SU-DHL-6 (cell line): ENCODE data around the gene CACFD1.

Source experiments
- H2AFZ ChIP-seq: fragments of 200-600 bp; sonication (generic); 2 replicates; pipeline ENCODE4 v1.6.1; 2014; ENCODE audit warnings: low read depth, mild to moderate bottlenecking, moderate library complexity, mixed read lengths, antibody characterized with exemption, low read length; ENCODE audit not compliant: severe bottlenecking
- H3F3A ChIP-seq: fragments of 200-600 bp; shearing (Covaris generic); 2 replicates; pipeline ENCODE4 v1.6.0; 2016; ENCODE audit warnings: antibody characterized with exemption, mild to moderate bottlenecking; ENCODE audit not compliant: insufficient read depth
- H3K27ac ChIP-seq: fragments of 200-600 bp; sonication (generic); 2 replicates; pipeline ENCODE4 v1.5.1; 2016; ENCODE audit warnings: low read depth, mild to moderate bottlenecking, low read length, moderate library complexity, mixed read lengths
- H3K27me3 ChIP-seq: fragments of 200-600 bp; sonication (generic), shearing (Covaris generic); 2 replicates; pipeline ENCODE4 v1.6.0; 2014; ENCODE audit warnings: mild to moderate bottlenecking, low read length
- H3K36me3 ChIP-seq: fragments of 200-600 bp; sonication (generic); 2 replicates; pipeline ENCODE4 v1.6.1; 2014; ENCODE audit warnings: mild to moderate bottlenecking, low read length, mixed read lengths
- H3K4me2 ChIP-seq: fragments of 300-600, 200-600 bp; shearing (Covaris generic), sonication (generic); 2 replicates; pipeline ENCODE4 v1.6.0; 2014; ENCODE audit warnings: low read length, low read depth, mild to moderate bottlenecking; ENCODE audit not compliant: poor library complexity, severe bottlenecking
- H3K4me3 ChIP-seq: fragments of 200-600 bp; sonication (generic); 2 replicates; pipeline ENCODE4 v1.5.1; 2014; ENCODE audit warnings: antibody characterized with exemption, low read length, mild to moderate bottlenecking, mixed read lengths; ENCODE audit not compliant: insufficient read depth, poor library complexity, severe bottlenecking
- H3K79me2 ChIP-seq: fragments of 200-600 bp; sonication (generic); 2 replicates; pipeline ENCODE4 v1.6.1; 2014; ENCODE audit warnings: mild to moderate bottlenecking, low read length, moderate library complexity; ENCODE audit not compliant: insufficient read depth
- H3K9ac ChIP-seq: fragments of 200-600 bp; sonication (generic); 2 replicates; pipeline ENCODE4 v1.7.0; 2014; ENCODE audit warnings: mild to moderate bottlenecking, low read length
- H3K9me2 ChIP-seq: fragments of 200-600 bp; sonication (generic); replicated peaks from 2 replicates; pipeline ENCODE4 v1.6.1; 2014; ENCODE audit warnings: low read length; ENCODE audit not compliant: insufficient read depth
- H3K9me3 ChIP-seq: fragments of 200-600 bp; sonication (generic); 2 replicates; pipeline ENCODE4 v1.6.1; 2014; ENCODE audit warnings: low read length, mixed read lengths; ENCODE audit not compliant: insufficient read depth
- H4K20me1 ChIP-seq: fragments of 200-600 bp; sonication (generic); 2 replicates; pipeline ENCODE4 v1.6.1; 2014; ENCODE audit warnings: low read depth, mild to moderate bottlenecking, antibody characterized with exemption, low read length, moderate library complexity, mixed read lengths
- CTCF ChIP-seq: fragments of 200-600 bp; sonication (generic); IDR thresholded peaks from one replicate; pipeline ENCODE4 v1.5.1; 2017; ENCODE audit warnings: antibody characterized with exemption, mild to moderate bottlenecking, low read length, moderate library complexity; ENCODE audit not compliant: insufficient read depth, poor library complexity, severe bottlenecking
- EZH2phosphoT487 ChIP-seq: fragments of 200-600 bp; sonication (generic), shearing (Covaris generic); conservative IDR thresholded peaks from 2 replicates; pipeline ENCODE4 v1.6.1; 2018; ENCODE audit warnings: mild to moderate bottlenecking, antibody characterized with exemption, low read length, moderate library complexity, mixed read lengths

CACFD1 gene

GRCh38 chr9:133493428-133493827, 33.6 kb downstream of the CACFD1 start:
- TF ChIP-seq CTCF (no peak), EZH2phosphoT487 (no peak)
- H3K27ac ChIP-seq = no peak overlapping the region
- no peaks in the 10 kb centered on the region for H3F3A ChIP-seq
- no peaks in the 10 kb centered on the region for H3K79me2 ChIP-seq
- no peak overlapping the region for H3K4me3 ChIP-seq
- H3K4me2 ChIP-seq = no peak overlapping the region
- H4K20me1 ChIP-seq = no peaks in the 10 kb centered on the region
- no peaks in the 10 kb centered on the region for H3K9me3 ChIP-seq
- H3K9ac ChIP-seq = no peak overlapping the region
- H2AFZ ChIP-seq = no peak overlapping the region
- no peaks in the 10 kb centered on the region for H3K27me3 ChIP-seq
- H3K36me3 ChIP-seq = no peaks in the 10 kb centered on the region
- no peaks in the 10 kb centered on the region for H3K9me2 ChIP-seq

DNA sequence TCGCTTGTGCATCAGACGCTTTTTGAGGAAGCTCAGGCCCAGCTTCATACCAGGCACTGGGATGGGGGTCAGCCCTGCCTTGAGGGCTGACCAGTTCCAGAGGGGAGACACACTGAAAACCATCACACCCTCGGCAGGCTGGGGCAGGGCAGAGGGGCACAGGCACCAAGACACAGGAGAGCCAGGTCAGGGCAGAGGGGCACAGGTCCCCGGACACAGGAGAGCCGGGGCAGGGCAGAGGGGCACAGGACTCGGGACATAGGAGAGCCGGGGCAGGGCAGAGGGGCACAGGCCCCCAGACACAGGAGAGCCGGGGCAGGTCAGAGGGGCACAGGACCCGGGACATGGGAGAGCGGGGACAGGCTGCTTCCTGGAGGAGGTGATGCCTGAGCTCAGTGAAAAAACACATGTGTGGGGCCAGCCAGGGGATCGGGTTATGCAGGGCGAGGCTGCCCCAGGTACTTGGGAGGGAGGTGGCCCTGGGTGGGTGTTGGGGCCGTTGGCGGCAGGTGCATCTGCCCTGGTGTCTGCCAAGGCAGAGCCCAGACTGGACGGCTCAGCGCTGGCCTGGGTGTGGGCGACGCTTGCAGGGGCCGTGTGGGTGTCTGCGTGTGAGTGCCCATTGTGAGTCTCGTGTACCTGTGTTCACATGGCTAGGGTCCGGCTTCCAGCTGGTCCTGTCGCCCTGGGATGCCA, 34.2 kb downstream of the CACFD1 start:
- Histone ChIP-seq H3K4me3 (no peak overlapping the region), H3K36me3 (no peaks in the 10 kb centered on the region), H3K27me3 (no peaks in the 10 kb centered on the region), H3K9me3 (no peaks in the 10 kb centered on the region), H3K4me2 (no peak overlapping the region), H3K9ac (no peak overlapping the region), H3K79me2 (no peaks in the 10 kb centered on the region), H2AFZ (no peak overlapping the region), H3K27ac (no peak overlapping the region), H4K20me1 (no peaks in the 10 kb centered on the region), H3K9me2 (no peaks in the 10 kb centered on the region), H3F3A (no peaks in the 10 kb centered on the region)
- TF ChIP-seq EZH2phosphoT487 = no peak
- no peak for TF ChIP-seq CTCF

GRCh38 chr9:133494636-133495326, 35.0 kb downstream of the CACFD1 start:
- H3K9ac ChIP-seq = no peak overlapping the region
- no peaks in the 10 kb centered on the region for H4K20me1 ChIP-seq
- no peak overlapping the region for H3K27ac ChIP-seq
- H3K4me3 ChIP-seq = no peak overlapping the region
- TF ChIP-seq EZH2phosphoT487 = no peak
- TF ChIP-seq CTCF = no peak
- H3K9me2 ChIP-seq = no peaks in the 10 kb centered on the region
- H3K9me3 ChIP-seq = no peaks in the 10 kb centered on the region
- no peak overlapping the region for H2AFZ ChIP-seq
- no peaks in the 10 kb centered on the region for H3K79me2 ChIP-seq
- no peaks in the 10 kb centered on the region for H3F3A ChIP-seq
- H3K4me2 ChIP-seq = no peak overlapping the region
- no peaks in the 10 kb centered on the region for H3K36me3 ChIP-seq
- H3K27me3 ChIP-seq = no peaks in the 10 kb centered on the region
